SK-N-SH treated with all-trans-retinoic acid at 6 μM for 48 hours (cell line): Measurements from ENCODE around the gene CLEC16A.

Experiments
- BACH2 ChIP-seq: fragments of 250-450 bp; sonication (Bioruptor Pico); IDR thresholded peaks from 2 replicates; pipeline ENCODE4 v1.9.0; 2021; ENCODE audit warnings: mild to moderate bottlenecking, borderline replicate concordance
- CREB5 ChIP-seq: fragments of 250-450 bp; sonication (Bioruptor Pico); IDR thresholded peaks from 2 replicates; pipeline ENCODE4 v1.5.1; 2020; ENCODE audit warnings: low read depth, mild to moderate bottlenecking, moderate library complexity
- CSRNP3 ChIP-seq: fragments of 250-450 bp; sonication (Bioruptor Pico); IDR thresholded peaks from 2 replicates; pipeline ENCODE4 v1.5.1; 2021; ENCODE audit warnings: mild to moderate bottlenecking, moderate library complexity
- ISL1 ChIP-seq: fragments of 250-450 bp; sonication (Bioruptor Pico); IDR thresholded peaks from 2 replicates; pipeline ENCODE4 v2.1.2; 2022; ENCODE audit warnings: mild to moderate bottlenecking, moderate library complexity
- PATZ1 ChIP-seq: fragments of 250-450 bp; sonication (Bioruptor Pico); IDR thresholded peaks from 2 replicates; pipeline ENCODE4 v1.8.0; 2020; ENCODE audit warnings: mild to moderate bottlenecking, moderate library complexity, borderline replicate concordance
- ZFP3 ChIP-seq: fragments of 250-450 bp; sonication (Bioruptor Pico); IDR thresholded peaks from 2 replicates; pipeline ENCODE4 v1.5.0; 2020; ENCODE audit warnings: mild to moderate bottlenecking, moderate library complexity
- ZNF565 ChIP-seq: fragments of 450-650 bp; formaldehyde crosslinking; conservative IDR thresholded peaks from 2 replicates; pipeline ENCODE4 v1.5.0; 2020; ENCODE audit warnings: low read depth, mild to moderate bottlenecking, moderate library complexity
- ZNF70 ChIP-seq: fragments of 450-650 bp; formaldehyde crosslinking; IDR thresholded peaks from 2 replicates; pipeline ENCODE4 v1.5.0; 2020; ENCODE audit warnings: mild to moderate bottlenecking, moderate library complexity

- TF ChIP-seq ZNF565 (CRISPR knock-in tag): no peak
- TF ChIP-seq PATZ1 (CRISPR knock-in tag): no peak
- TF ChIP-seq ZNF70 (CRISPR knock-in tag): no peak
- TF ChIP-seq ZFP3 (CRISPR knock-in tag): no peak
- TF ChIP-seq BACH2 (CRISPR knock-in tag): no peak
- no peak for TF ChIP-seq CREB5 (CRISPR knock-in tag)
- no peak for TF ChIP-seq ISL1 (CRISPR knock-in tag)
- no peak for TF ChIP-seq CSRNP3 (CRISPR knock-in tag)
Observed at GRCh38 chr16:11182411-11182810, 238.0 kb downstream of the CLEC16A start.
